ENCODE measurements around the gene CD300LD.
"Not testable (repeated sequence)": the region's sequence is repeated elsewhere in the genome, so short reads cannot be mapped to it uniquely, and the experiment has no call there.

GRCh38 chr17:74573635-74574034, 18.4 kb downstream of the CD300LD start:
- not testable (repeated sequence) for TF ChIP-seq CTCF, POLR2A (IDR thresholded peaks at IDR 0.05)
